ENCODE measurements around the gene TNNI3K.

DNA sequence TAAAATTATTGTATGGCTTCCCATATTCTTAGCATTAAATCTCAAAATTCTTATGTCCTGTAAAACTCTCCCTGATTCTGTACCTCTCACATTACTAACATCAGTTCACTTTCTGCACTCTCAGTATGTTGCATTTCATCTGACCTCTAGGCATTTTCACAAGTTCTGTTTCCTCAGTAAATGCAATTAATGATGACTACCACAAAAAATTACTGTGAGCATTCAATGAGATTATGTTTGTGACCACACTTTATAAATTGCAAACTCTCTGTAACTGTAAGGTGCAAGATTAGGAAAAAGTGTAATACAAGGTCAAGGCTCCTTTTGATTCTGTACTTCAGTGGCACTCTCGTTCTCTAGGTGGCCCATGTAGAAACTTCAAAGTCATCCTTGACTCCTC is 216.8 kb downstream of the TNNI3K start:
- TF ChIP-seq, protein P1, sequence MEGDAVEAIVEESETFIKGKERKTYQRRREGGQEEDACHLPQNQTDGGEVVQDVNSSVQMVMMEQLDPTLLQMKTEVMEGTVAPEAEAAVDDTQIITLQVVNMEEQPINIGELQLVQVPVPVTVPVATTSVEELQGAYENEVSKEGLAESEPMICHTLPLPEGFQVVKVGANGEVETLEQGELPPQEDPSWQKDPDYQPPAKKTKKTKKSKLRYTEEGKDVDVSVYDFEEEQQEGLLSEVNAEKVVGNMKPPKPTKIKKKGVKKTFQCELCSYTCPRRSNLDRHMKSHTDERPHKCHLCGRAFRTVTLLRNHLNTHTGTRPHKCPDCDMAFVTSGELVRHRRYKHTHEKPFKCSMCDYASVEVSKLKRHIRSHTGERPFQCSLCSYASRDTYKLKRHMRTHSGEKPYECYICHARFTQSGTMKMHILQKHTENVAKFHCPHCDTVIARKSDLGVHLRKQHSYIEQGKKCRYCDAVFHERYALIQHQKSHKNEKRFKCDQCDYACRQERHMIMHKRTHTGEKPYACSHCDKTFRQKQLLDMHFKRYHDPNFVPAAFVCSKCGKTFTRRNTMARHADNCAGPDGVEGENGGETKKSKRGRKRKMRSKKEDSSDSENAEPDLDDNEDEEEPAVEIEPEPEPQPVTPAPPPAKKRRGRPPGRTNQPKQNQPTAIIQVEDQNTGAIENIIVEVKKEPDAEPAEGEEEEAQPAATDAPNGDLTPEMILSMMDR (conservative IDR thresholded peaks at IDR 0.05; ENCODE audit: low read depth, low read length) = no peak
- TF ChIP-seq EZH2 (IDR thresholded peaks at IDR 0.05; ENCODE audit: borderline replicate concordance, low read depth, low read length, poor library complexity, severe bottlenecking) = no peak
